Stimulated activated naive CD8-positive, alpha-beta T cell treated with anti-CD3 and anti-CD28 coated beads, Interleukin-15, amount 100 ng/mL, for 72 hours (primary cell): ENCODE measurements around the gene LLCFC1.
A peak's percentile ranks its signal among the peaks of the same experiment; 100 is the strongest.

Source experiments
- ATAC-seq: fragments of 150-1000 bp; cut with Tn5 transposase; 2 replicates; pipeline ENCODE4 v1.10.0; 2021; ENCODE audit warnings: mild to moderate bottlenecking, moderate library complexity
- DNase-seq, 2 donors: peaks; one replicate each; pipeline ENCODE4 v3.0.0; 2021 to 2022
- H3K27ac Mint-ChIP-seq, 2 donors: one replicate each; pipeline ENCODE4 v1.8.0; 2022; ENCODE audit warnings: mild to moderate bottlenecking in 2 of 2, mixed read lengths in 2 of 2, moderate library complexity in 2 of 2
- H3K27me3 Mint-ChIP-seq: one replicate; pipeline ENCODE4 v1.8.0; 2022; ENCODE audit warnings: mixed read lengths
- H3K4me1 Mint-ChIP-seq: one replicate; pipeline ENCODE4 v1.8.0; 2022; ENCODE audit warnings: mild to moderate bottlenecking, mixed read lengths
- H3K4me3 Mint-ChIP-seq, 2 donors: one replicate each; pipeline ENCODE4 v1.8.0; 2022; ENCODE audit warnings: mild to moderate bottlenecking in 2 of 2, mixed read lengths in 2 of 2, moderate library complexity in 1 of 2
- H3K9me3 Mint-ChIP-seq, 2 donors: one replicate each; pipeline ENCODE4 v1.8.0; 2022; ENCODE audit warnings: mixed read lengths in 2 of 2

The LLCFC1 gene

DNA sequence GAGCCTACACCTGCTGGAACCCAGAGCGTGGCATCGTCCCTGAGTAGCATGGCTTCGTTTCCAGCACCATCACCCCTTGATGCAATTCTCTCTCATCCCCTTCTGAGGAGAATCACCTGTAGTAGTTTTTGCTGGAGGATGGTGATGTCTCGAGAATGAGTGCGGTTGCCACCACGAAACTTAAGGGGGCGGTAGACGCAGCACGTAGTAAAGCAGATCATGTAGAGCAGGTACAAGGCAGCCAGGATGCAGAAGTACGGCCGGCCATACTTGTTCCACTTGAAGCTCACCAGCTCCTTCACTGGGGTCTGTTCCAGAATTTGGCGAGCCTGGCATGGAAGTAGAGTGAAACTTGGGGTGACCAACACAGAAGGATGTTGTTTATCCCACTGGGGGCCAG, 13.9 kb upstream of the LLCFC1 start:
- Mint-ChIP-seq H3K4me1 (no peaks in the 10 kb centered on the region), H3K27ac (no peak overlapping the region), H3K9me3 (no peaks in the 10 kb centered on the region), H3K4me3 (no peak overlapping the region), H3K27me3 (no peaks in the 10 kb centered on the region)
- DNase-seq (no peak), ATAC-seq (no peak)

- Mint-ChIP-seq H3K27ac (no peak overlapping the region), H3K27me3 (no peaks in the 10 kb centered on the region), H3K4me1 (no peaks in the 10 kb centered on the region), H3K9me3 (no peaks in the 10 kb centered on the region), H3K4me3 (no peak overlapping the region)
- no peak for ATAC-seq
- DNase-seq: no peak
Measured at GRCh38 chr7:142927085-142927745, 12.1 kb upstream of the LLCFC1 start.

- H3K27ac Mint-ChIP-seq: no peak overlapping the region
- no peak for DNase-seq
- H3K9me3 Mint-ChIP-seq: no peaks in the 10 kb centered on the region
- H3K4me3 Mint-ChIP-seq: no peak overlapping the region
- no peaks in the 10 kb centered on the region for H3K4me1 Mint-ChIP-seq
- ATAC-seq: no peak
- H3K27me3 Mint-ChIP-seq: no peaks in the 10 kb centered on the region
Measured at GRCh38 chr7:142927949-142928348, 11.3 kb upstream of the LLCFC1 start.

- Mint-ChIP-seq H3K27me3 (peaks cover 8% of the 10 kb centered on the region), H3K4me3 (no peak overlapping the region), H3K27ac (peak overlapping the region in 1 of 2 donors; percentile 54), H3K9me3 (no peaks in the 10 kb centered on the region), H3K4me1 (no peaks in the 10 kb centered on the region)
- DNase-seq: no peak
- no peak for ATAC-seq
Measured at GRCh38 chr7:142930126-142930730, 9.1 kb upstream of the LLCFC1 start.

DNA sequence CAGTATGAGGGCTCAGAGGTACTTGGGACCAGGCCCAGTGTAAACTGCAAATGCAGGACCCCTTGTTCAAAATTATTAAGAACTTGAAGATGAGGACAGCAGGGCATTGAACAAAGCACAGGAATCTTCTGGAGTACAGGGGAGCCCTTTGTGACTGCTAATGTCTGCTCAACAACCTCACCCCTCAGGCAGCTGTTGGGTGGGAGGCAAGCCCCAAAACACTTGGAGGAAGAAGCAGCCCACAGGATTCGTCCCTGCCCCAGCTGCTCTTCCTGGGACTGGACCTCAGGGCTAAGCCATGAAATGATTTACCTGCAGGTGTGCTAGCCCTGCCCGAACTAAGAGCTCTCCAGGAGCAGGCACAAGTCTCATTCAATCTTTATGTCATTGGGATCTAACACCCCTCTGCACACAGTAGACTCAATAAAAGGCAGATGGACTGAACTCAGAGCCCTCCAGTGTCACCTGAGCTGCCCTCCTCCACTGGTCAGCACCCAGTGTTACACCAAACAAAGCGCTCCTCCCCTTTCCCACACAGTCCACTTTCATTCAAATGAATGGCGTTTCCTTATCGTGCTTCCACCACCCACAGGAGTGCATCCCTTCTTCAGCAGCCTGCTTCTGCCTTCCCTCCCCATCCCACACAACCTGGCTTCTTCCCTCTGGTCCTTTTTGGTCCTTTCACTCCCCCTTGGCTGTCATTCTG, 6.7 kb upstream of the LLCFC1 start:
- Mint-ChIP-seq H3K27ac (no peak overlapping the region), H3K27me3 (peaks cover 8% of the 10 kb centered on the region), H3K9me3 (no peaks in the 10 kb centered on the region), H3K4me1 (no peaks in the 10 kb centered on the region), H3K4me3 (no peak overlapping the region)
- no peak for DNase-seq
- ATAC-seq: no peak

GRCh38 chr7:142933092-142933475, 6.2 kb upstream of the LLCFC1 start:
- Mint-ChIP-seq H3K27ac (no peak overlapping the region), H3K4me1 (no peaks in the 10 kb centered on the region), H3K4me3 (no peak overlapping the region), H3K9me3 (no peaks in the 10 kb centered on the region), H3K27me3 (peaks cover 8% of the 10 kb centered on the region)
- ATAC-seq (no peak), DNase-seq (no peak)

- no peak within 1 kb of the TSS for H3K4me3 Mint-ChIP-seq
Measured at GRCh38 chr7:142933624-142934023, 5.7 kb upstream of the LLCFC1 start, which contains the start of gene TRPV5. TSS of gene TRPV5 (minus strand) at chr7:142933746. CDS start at chr7:142933459, 287 bp downstream.

DNA sequence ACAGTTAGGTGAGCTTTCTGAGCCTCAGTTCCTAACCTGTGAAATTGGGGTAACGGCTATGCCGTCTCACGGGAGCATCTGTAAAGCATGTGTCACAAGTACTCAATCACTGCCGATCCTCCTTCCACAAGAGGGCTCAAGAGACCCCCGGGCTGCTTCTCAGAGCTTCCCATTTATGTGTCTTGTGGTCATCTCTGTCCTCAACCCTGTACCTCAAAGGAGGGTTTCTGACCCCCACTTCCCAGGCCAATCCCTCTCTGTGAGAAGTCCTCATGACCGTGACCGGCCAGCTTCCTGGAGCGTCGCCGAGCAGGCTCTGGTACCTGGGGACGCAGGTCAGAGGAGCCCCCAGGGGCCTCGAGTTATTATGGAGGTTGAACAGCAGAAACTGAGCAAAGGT, 5.2 kb upstream of the LLCFC1 start:
- H3K27me3 Mint-ChIP-seq: peaks cover 8% of the 10 kb centered on the region
- no peak overlapping the region for H3K27ac Mint-ChIP-seq
- ATAC-seq (no peak), DNase-seq (no peak)
- no peaks in the 10 kb centered on the region for H3K4me1 Mint-ChIP-seq
- H3K4me3 Mint-ChIP-seq: no peak overlapping the region
- H3K9me3 Mint-ChIP-seq: no peaks in the 10 kb centered on the region

More at GRCh38 chr7:142933624-142934023, 5.7 kb upstream of the LLCFC1 start, which contains the start of gene TRPV5:
- peak within 1 kb of the TSS in 1 of 2 donors; percentile 0 for H3K27ac Mint-ChIP-seq
- no peaks in the 10 kb centered on the region for H3K4me1 Mint-ChIP-seq
- no peak for DNase-seq
- H3K27me3 Mint-ChIP-seq: peaks cover 8% of the 10 kb centered on the region
- no peak for ATAC-seq
- H3K9me3 Mint-ChIP-seq: no peaks in the 10 kb centered on the region

DNA sequence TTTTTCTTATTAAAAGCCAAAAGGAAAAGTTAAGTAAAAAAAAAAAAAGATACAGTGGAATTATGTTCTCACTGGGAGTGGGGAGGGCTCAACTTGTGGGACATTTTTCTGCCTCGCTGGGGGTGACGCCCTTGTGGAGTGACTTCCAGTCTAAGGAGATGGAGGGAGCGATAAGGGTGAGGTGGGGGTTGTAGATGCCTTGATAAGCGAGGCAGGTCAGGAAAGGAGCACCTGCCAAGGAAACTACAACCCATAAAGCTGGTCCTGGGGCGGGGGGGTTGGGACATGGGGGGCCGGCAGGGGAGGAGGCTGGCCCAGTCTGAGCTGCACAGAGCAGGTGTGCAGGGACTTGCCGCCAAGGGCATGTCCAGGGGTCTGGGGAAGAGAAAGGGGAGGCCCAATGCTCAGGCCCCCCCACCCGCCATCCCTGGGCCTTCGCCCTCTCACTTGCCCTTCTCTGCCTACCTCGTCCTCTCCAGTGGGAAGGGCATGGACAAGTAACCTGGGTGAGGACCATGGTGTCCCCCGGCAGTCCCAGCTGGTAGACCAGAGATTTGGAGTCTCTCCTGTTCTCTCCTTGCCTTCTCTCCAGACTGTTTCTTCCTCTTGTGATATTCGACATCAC, 3.2 kb upstream of the LLCFC1 start:
- H3K27me3 Mint-ChIP-seq: peaks cover 8% of the 10 kb centered on the region
- H3K4me3 Mint-ChIP-seq: no peak overlapping the region
- ATAC-seq (no peak), DNase-seq (no peak)
- H3K4me1 Mint-ChIP-seq: no peaks in the 10 kb centered on the region
- H3K9me3 Mint-ChIP-seq: no peaks in the 10 kb centered on the region
- no peak overlapping the region for H3K27ac Mint-ChIP-seq

DNA sequence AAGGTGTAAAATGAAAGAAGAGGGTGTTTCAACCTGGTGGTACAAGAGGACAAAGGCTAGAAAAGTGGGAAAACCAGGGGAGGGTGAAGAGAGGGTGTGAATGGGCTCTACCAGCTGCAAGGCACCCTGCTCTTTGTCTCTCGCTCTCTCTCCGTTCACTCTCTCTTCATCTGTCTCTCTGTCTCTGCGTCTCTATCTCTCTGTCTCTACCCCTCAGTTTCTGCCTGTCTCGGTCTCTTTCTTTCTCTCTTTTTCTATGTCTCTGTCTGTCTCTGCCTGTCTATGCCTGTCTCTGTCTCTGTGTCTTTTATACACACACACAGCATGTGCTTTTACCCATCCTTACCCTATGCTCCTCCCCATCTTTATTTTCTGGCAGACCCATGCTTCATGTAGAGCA, 673 bp upstream of the LLCFC1 start:
- H3K4me3 Mint-ChIP-seq: no peak overlapping the region
- no peak overlapping the region for H3K27ac Mint-ChIP-seq
- H3K27me3 Mint-ChIP-seq: peaks cover 2% of the 10 kb centered on the region
- ATAC-seq: no peak
- no peaks in the 10 kb centered on the region for H3K4me1 Mint-ChIP-seq
- H3K9me3 Mint-ChIP-seq: no peaks in the 10 kb centered on the region
- no peak for DNase-seq

DNA sequence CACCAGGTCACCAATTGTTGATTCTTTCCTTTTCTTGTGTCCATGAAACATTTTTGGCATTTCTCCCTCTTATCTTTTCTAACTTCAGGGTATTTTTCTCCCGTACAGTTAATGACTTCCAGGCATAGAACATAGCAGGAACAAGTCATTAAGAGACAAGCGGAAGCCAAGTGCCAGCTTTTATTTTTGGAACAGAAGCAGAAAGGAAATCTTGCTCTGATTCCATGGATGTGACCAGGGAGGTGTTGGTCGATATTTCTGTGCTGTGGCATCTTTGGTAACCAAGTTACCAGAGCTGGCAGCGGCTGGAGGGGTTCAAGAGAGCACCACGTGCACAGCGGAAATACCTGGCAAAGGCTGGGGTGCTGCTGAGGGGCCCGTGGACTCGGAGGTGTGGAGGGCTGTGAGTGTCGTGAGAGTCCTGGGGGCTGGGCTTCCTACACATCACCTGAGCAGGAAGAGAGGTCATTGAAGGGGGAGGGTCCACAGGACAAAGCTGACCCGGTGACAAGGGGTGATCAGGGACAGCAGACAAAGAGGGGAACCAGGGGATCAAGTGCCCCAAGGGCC, 1.8 kb downstream of the LLCFC1 start:
- Mint-ChIP-seq H3K4me1 (no peaks in the 10 kb centered on the region), H3K27me3 (peaks cover 7% of the 10 kb centered on the region), H3K27ac (peak overlapping the region in 1 of 2 donors; percentile 14), H3K9me3 (no peaks in the 10 kb centered on the region), H3K4me3 (no peak overlapping the region)
- ATAC-seq (no peak), DNase-seq (no peak)

- no peak for ATAC-seq
- Mint-ChIP-seq H3K4me1 (no peaks in the 10 kb centered on the region), H3K4me3 (no peak overlapping the region), H3K27me3 (peaks cover 7% of the 10 kb centered on the region), H3K27ac (no peak overlapping the region), H3K9me3 (no peaks in the 10 kb centered on the region)
- DNase-seq: no peak
Measured at GRCh38 chr7:142941541-142941940, 2.3 kb downstream of the LLCFC1 start.

GRCh38 chr7:142942746-142943145, 3.5 kb downstream of the LLCFC1 start:
- DNase-seq (no peak), ATAC-seq (no peak)
- H3K4me3 Mint-ChIP-seq: no peak overlapping the region
- no peaks in the 10 kb centered on the region for H3K4me1 Mint-ChIP-seq
- peak overlapping the region in 1 of 2 donors; percentile 2 for H3K27ac Mint-ChIP-seq
- H3K9me3 Mint-ChIP-seq: no peaks in the 10 kb centered on the region
- H3K27me3 Mint-ChIP-seq: peaks cover 7% of the 10 kb centered on the region

GRCh38 chr7:142943706-142944268, 4.5 kb downstream of the LLCFC1 start:
- no peak for DNase-seq
- Mint-ChIP-seq H3K4me3 (no peak overlapping the region), H3K9me3 (no peaks in the 10 kb centered on the region), H3K27ac (peak overlapping the region in 1 of 2 donors; percentile 23), H3K4me1 (no peaks in the 10 kb centered on the region), H3K27me3 (peaks cover 7% of the 10 kb centered on the region)
- ATAC-seq: no peak

DNA sequence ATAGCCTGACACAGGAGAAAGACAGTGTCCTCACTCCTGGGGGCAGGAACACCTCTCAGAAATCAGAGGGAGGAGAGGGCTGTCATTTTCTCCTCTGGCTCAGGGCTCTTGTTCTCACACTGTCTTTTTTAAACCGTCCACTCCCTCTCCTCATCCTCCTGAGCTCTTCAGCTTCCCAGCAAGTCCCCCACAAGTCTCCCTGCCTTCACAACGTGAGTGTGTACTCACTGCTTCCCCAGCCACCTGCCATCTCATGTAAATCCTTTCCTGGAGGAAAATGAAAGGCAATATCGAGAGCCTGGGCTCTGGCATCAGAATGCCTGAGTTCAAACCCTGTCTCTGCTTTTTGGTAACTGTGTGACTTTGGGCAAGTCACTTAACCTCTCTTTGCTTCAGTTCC, 5.7 kb downstream of the LLCFC1 start:
- Mint-ChIP-seq H3K4me3 (no peak overlapping the region), H3K27ac (peak overlapping the region in 1 of 2 donors; percentile 48), H3K9me3 (no peaks in the 10 kb centered on the region), H3K4me1 (no peaks in the 10 kb centered on the region), H3K27me3 (peaks cover 9% of the 10 kb centered on the region)
- no peak for DNase-seq
- ATAC-seq: no peak
